Right lobe of liver (tissue), 6 donors: Measurements from ENCODE around the gene GOLPH3. TPM values are rescaled to one million over a fixed set of nuclear protein-coding genes. Genes with fewer than 3 reads are reported as not detected.

Source experiments
- ATAC-seq, 4 donors: fragments of 200-7000 bp; cut with Tn5 transposase; one replicate each; pipeline ENCODE4 v1.9.1; 2020; ENCODE audit warnings: mild to moderate bottlenecking in 4 of 4, moderate library complexity in 4 of 4
- DNase-seq, 3 donors: peaks; one replicate each; pipeline ENCODE4 v3.0.0-alpha.2; 2020
- H3K27ac ChIP-seq, 3 donors: fragments of 200-600 bp; one replicate each; pipeline ENCODE4 v1.8.0; 2022
- H3K27me3 ChIP-seq, 2 donors: fragments of 200-600 bp; one replicate each; pipeline ENCODE4 v1.8.0; 2022
- H3K36me3 ChIP-seq, 4 donors: fragments of 200-600 bp; sonication (generic) in 1 of 4; one replicate each; pipeline versions ENCODE4 v1.5.1 to v1.8.0; 2017 to 2022; ENCODE audit warnings: control low read depth in 1 of 4
- H3K4me1 ChIP-seq, 4 donors: fragments of 200-600 bp; sonication (generic) in 1 of 4; one replicate each; pipeline versions ENCODE4 v1.5.1 to v1.8.0; 2017 to 2022; ENCODE audit warnings: control low read depth in 1 of 4
- H3K4me3 ChIP-seq, 3 donors: fragments of 200-600 bp; one replicate each; pipeline ENCODE4 v1.8.0; 2022
- H3K9me3 ChIP-seq, 4 donors: fragments of 200-600 bp; sonication (generic) in 1 of 4; one replicate each; pipeline versions ENCODE4 v1.5.1 to v1.8.0; 2017 to 2022; ENCODE audit warnings: control low read depth in 1 of 4
- CTCF ChIP-seq, 4 donors: fragments of 200-600 bp in 3 of 4; fragments of 450-650 bp in 1 of 4; IDR thresholded peaks; one replicate each; pipeline versions ENCODE4 v1.5.1 to v1.8.0; 2016 to 2022; ENCODE audit warnings: antibody characterized with exemption in 4 of 4, mild to moderate bottlenecking in 2 of 4
- POLR2A ChIP-seq: fragments of 450-650 bp; IDR thresholded peaks from one replicate; pipeline ENCODE4 v1.6.1; 2017; ENCODE audit warnings: antibody characterized with exemption, mild to moderate bottlenecking
- WGBS: methylation state at CpG from one replicate; pipeline ENCODE4 v1.1.6; 2018; ENCODE audit warnings: low coverage, low lambda C conversion rate; ENCODE audit not compliant: insufficient coverage; ENCODE audit errors: missing lambda C conversion rate; 5-methylcytosine and 5-hydroxymethylcytosine counted together
- intact Hi-C, 2 donors: fragments of 100-400 bp; cut with DNase I; formaldehyde crosslinking; loops; one replicate each; pipeline versions ENCODE4 v1.11.2 to v1.14.1; 2022
- small RNA-seq, 2 experiments: library from RNA; depleted of rRNA; stranded (forward); fragments of <200 nt; gene quantifications; one replicate each; pipeline ENCODE3, GENCODE V24; 2016
- total RNA-seq, 6 experiments: library from RNA; depleted of rRNA in 2 of 6; stranded (reverse); fragments of >200 nt in 2 of 6; fragmentation: NEBNext Ultra II Directional in 3 of 6; extraction: Animal tissue kit (Norgen Biotek cat#: 25700) in 3 of 6; gene quantifications; one replicate each; pipeline versions ENCODE4 v1.1.0 to v1.2.4, GENCODE V29; 2016 to 2023
- donor health status: DM: no; HTN: yes; CAD: no.
- donor health status: DM: no; HTN: no; CAD: no.
- donor health status: DM: no; HTN: no; CAD: no.
- donor health status: DM: no; HTN: yes; CAD: no.
- donor health status: DM: no; HTN: yes; CAD: no.

Gene GOLPH3
- total RNA-seq, 6 experiments from 2014 or later, result 59.1 to 141 (median 95.9) TPM

GRCh38 chr5:32076699-32077695 is 97.1 kb downstream of the GOLPH3 start:
- Histone ChIP-seq H3K9me3 (no peaks in the 10 kb centered on the region), H3K36me3 (no peaks in the 10 kb centered on the region), H3K4me1 (no peaks in the 10 kb centered on the region), H3K4me3 (no peak overlapping the region), H3K27ac (no peak overlapping the region), H3K27me3 (no peaks in the 10 kb centered on the region)
- 9% methylated on average over 3 of the region's 4 CpGs for WGBS
- TF ChIP-seq POLR2A, result no peak
- TF ChIP-seq CTCF (IDR thresholded peaks at IDR 0.05), result peak; percentile 68 to 77 (median 74)
- ATAC-seq, result peak; percentile 65 to 73 (median 66)
- no peak for DNase-seq
- intact Hi-C loops, result loop anchor here in 1 of 2 donors (10.0 kb wide), 1 partner anchor 252 kb away; no protein-coding TSS in a partner anchor

Small RNA genes within 50 kb of the gene (small RNA-seq; reads per million reads assigned to genes)
- 0 reads per million in 2 experiments for gene RF00019

Other genes with a start within 250 kb of the GOLPH3 start
- 10 to 100 TPM; 14.9 to 22.9 (median 16.3) TPM for gene MTMR12, start 138.6 kb upstream of the GOLPH3 start, total RNA-seq